SK-N-MC (cell line): ENCODE results near the gene ESRRB.
A peak's percentile ranks its signal among the peaks of the same experiment; 100 is the strongest.

Experiments used
- DNase-seq: peaks from one replicate; pipeline ENCODE4 v3.0.0-alpha.2; 2011; ENCODE audit warnings: low read depth, low spot score
- H3K27ac ChIP-seq: fragments of 200-600 bp; sonication (generic); 2 replicates; pipeline ENCODE4 v1.5.1; 2016; ENCODE audit warnings: mixed run types
- H3K36me3 ChIP-seq: fragments of 200-600 bp; sonication (generic); 2 replicates; pipeline ENCODE4 v1.6.1; 2017; ENCODE audit warnings: antibody characterized with exemption, low read length, mixed read lengths; ENCODE audit not compliant: insufficient read depth
- H3K4me3 ChIP-seq: fragments of 200-600 bp; sonication (generic); 2 replicates; pipeline ENCODE4 v1.5.1; 2016
- H3K9ac ChIP-seq: fragments of 200-600 bp; sonication (generic); 2 replicates; pipeline ENCODE4 v1.8.0; 2017; ENCODE audit warnings: mixed run types, mixed read lengths; ENCODE audit not compliant: insufficient read length
- H3K9me3 ChIP-seq: fragments of 200-600 bp; sonication (generic); 2 replicates; pipeline ENCODE4 v1.6.1; 2017; ENCODE audit warnings: low read depth, mild to moderate bottlenecking, antibody characterized with exemption, low read length, moderate library complexity, mixed read lengths
- EZH2 ChIP-seq: fragments of 200-600 bp; sonication (generic); IDR thresholded peaks from one replicate; pipeline ENCODE4 v1.6.1; 2017; ENCODE audit warnings: antibody characterized with exemption
- FOXP2 ChIP-seq: optimal IDR thresholded peaks from 2 replicates; pipeline ENCODE3; 2011; ENCODE audit warnings: mild to moderate bottlenecking, moderate library complexity; ENCODE audit not compliant: insufficient read depth; ENCODE audit errors: extremely low read length, control extremely low read depth
- POLR2AphosphoS5 ChIP-seq: IDR thresholded peaks from 2 replicates; pipeline ENCODE4 v1.6.1; 2012; ENCODE audit warnings: mild to moderate bottlenecking, low read depth, low read length, borderline replicate concordance

The ESRRB gene

DNA sequence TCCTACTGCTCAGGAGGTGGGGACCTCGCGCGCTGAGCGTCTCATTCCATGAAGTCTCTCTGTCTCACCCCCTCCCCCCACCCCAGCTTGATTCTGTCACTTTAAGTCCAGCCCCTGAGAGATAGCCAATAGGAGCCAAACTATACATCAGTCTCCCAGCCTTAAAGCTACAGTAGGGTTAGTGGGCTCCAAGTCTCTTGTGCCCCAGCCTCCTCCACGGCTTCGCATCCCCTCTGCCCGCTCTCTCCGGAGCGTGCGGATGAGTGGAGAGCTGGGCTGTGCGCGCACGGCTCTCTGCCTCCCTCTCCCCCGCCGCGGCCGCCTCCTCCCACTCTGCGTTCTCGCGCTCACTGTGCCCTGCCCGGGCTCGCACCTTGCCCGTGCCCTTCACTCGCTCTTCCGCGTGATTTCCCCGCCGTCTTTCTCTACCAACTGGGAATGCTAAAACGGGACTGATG lies at the start of gene ESRRB:
Gene ESRRB, plus strand, starts transcription at position 191 of the 458 bp plus-strand sequence. Its CDS starts 265 bp downstream, at position 456.
- peak within 1 kb of the TSS; percentile 56 for H3K9ac ChIP-seq
- H3K9me3 ChIP-seq, result no peaks in the 10 kb centered on the region
- TF ChIP-seq FOXP2 (no peak), POLR2AphosphoS5 (peak; percentile 63)
- no peak within 1 kb of the TSS for H3K27ac ChIP-seq
- H3K4me3 ChIP-seq, result peak within 1 kb of the TSS; percentile 82
- peak; percentile 58 for DNase-seq
- no peaks in the 10 kb centered on the region for H3K36me3 ChIP-seq

DNA sequence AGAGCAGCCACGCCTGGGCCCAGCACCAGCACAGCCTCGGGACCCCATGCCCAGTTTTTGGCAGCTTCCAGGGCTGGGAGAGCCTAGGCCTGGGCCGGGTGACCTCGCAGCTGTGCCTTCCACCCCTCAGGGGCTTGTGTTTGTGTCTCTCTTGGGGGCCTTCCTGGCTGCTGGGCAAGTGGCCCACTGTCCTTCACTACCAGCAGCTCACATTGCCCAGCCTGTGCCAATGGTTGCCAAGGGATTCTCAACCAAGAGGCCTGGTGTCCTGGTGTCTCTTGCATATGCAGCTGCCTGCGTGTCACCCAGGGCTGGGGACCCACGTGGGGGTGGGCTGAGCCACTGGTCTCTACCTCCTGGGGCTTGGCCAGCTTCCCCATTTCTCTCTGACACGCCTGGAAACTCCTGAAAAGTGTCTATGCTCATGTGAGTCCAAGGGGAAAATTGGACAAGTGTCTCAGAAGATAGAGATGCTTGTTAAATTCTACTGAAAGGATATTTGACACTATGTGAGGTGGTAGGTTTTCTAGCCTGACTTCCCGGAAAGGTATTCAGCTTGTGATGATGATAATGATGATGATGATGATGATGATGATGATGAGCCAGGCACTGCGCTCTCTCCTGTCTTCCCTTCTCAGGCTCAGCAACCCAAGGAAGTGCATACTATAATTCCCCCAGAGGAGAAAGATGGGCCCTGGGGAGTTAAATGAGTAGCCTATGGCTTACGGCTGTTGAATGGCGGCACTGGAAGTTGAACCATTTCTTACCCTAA lies 48.8 kb upstream of the ESRRB start:
- no peaks in the 10 kb centered on the region for H3K36me3 ChIP-seq

DNA sequence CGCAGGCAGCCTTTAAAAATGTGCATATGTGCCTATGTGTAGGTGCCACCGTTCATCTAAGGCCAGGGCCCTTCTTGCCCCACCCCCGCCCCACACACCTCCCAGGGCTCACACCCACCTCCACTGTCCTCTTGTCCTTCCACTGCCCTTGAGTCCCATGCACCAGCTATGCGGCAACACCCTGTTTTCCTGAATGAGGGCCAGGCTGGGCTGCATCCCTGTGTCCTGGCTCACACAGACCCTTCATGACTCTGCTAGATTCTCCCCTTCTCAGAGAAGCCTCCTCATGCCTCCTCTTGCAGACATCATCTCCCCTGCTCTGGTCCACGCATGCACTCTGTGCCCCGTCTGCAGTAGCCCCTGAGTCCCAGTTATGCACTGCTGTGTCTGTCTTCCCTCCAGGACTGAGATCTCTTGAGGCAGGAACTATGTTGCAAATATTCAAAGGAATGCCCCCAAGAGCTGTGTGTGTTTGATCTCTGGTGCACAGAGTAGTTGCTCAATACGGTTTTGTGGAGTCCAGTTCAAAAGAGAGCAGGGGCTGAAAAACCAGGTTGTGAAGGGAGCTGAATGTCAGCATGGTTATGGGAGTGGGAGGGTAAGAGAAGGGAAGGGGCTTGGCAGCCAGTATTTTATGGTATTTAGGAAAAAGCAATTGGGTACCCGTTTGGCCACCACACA lies 47.3 kb upstream of the ESRRB start:
- no peak overlapping the region for H3K9ac ChIP-seq
- DNase-seq, result no peak
- no peaks in the 10 kb centered on the region for H3K36me3 ChIP-seq
- H3K4me3 ChIP-seq, result no peak overlapping the region
- H3K27ac ChIP-seq, result no peak overlapping the region
- no peaks in the 10 kb centered on the region for H3K9me3 ChIP-seq
- TF ChIP-seq FOXP2, result no peak
- TF ChIP-seq EZH2, result no peak
- TF ChIP-seq POLR2AphosphoS5, result no peak

More for the DNA sequence above, 48.8 kb upstream of the ESRRB start:
- DNase-seq, result no peak
- H3K4me3 ChIP-seq, result no peak overlapping the region
- no peak overlapping the region for H3K27ac ChIP-seq
- H3K9me3 ChIP-seq, result no peaks in the 10 kb centered on the region
- H3K9ac ChIP-seq, result no peak overlapping the region
- TF ChIP-seq FOXP2 (no peak), POLR2AphosphoS5 (no peak), EZH2 (no peak)

DNA sequence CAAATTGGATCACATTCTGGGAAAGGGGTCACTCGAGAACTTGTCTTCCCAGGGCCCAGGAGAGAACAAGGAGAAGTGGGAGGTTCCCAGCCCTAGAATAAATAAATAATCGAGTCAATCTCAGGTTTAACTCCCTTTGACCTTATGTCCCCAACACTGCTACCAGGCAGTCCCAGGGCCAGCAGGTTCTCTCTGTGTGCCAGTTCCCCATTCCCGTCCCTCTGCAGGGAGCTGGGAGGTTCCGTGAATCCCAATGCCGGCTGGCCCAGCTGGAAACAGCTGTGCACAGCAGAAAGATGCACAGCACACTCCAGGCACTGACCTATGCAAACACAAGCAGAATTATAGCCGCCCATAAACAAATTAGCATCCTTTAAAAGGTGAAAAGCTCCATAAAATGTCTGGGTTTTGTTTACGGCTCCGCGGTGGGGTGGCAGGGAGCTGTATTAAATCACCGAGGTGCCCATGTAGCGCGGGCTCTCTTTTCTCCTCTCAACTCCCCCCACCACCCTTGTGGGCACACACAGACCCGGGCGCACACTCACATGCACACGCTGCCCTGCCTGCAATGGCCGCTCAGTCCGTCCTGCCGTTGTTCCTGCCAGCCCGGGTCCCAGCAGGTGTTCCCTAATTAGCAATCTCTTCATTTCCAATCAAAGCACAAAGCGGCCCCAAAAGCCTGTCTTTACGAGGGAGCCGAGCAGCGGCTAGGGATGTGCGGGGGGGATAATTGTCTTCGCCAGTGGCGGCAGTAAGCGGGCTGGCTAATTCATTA lies 46.6 kb upstream of the ESRRB start:
- TF ChIP-seq FOXP2, result no peak
- TF ChIP-seq POLR2AphosphoS5, result no peak
- no peak for TF ChIP-seq EZH2
- Histone ChIP-seq H3K9ac (no peak overlapping the region), H3K27ac (no peak overlapping the region), H3K9me3 (no peaks in the 10 kb centered on the region), H3K4me3 (no peak overlapping the region), H3K36me3 (no peaks in the 10 kb centered on the region)
- no peak for DNase-seq

GRCh38 chr14:76329951-76330350 lies 46.0 kb upstream of the ESRRB start:
- Histone ChIP-seq H3K4me3 (no peak overlapping the region), H3K9ac (no peak overlapping the region), H3K27ac (no peak overlapping the region), H3K9me3 (no peaks in the 10 kb centered on the region), H3K36me3 (no peaks in the 10 kb centered on the region)
- no peak for DNase-seq
- TF ChIP-seq POLR2AphosphoS5 (no peak), EZH2 (no peak), FOXP2 (no peak)

- H3K9ac ChIP-seq, result no peak overlapping the region
- H3K36me3 ChIP-seq, result no peaks in the 10 kb centered on the region
- no peaks in the 10 kb centered on the region for H3K9me3 ChIP-seq
- no peak for TF ChIP-seq POLR2AphosphoS5
- TF ChIP-seq FOXP2, result no peak
- TF ChIP-seq EZH2, result no peak
- DNase-seq, result no peak
- H3K27ac ChIP-seq, result no peak overlapping the region
- no peak overlapping the region for H3K4me3 ChIP-seq
Observed at GRCh38 chr14:76330411-76331327, 45.3 kb upstream of the ESRRB start.

- no peak overlapping the region for H3K4me3 ChIP-seq
- no peak overlapping the region for H3K9ac ChIP-seq
- no peak overlapping the region for H3K27ac ChIP-seq
- H3K36me3 ChIP-seq, result no peaks in the 10 kb centered on the region
- no peak for DNase-seq
- TF ChIP-seq FOXP2, result no peak
- no peaks in the 10 kb centered on the region for H3K9me3 ChIP-seq
Observed at GRCh38 chr14:76331328-76332011, 44.5 kb upstream of the ESRRB start.
